Adrenal gland (tissue), 12 donors: ENCODE results near the gene NECTIN4. TPM values are rescaled to one million over a fixed set of nuclear protein-coding genes. Genes with fewer than 3 reads are reported as not detected.

Source experiments
- DNase-seq, 7 donors: peaks; one replicate each; pipeline ENCODE4 v3.0.0-alpha.2; 2019 to 2020
- H3K27ac ChIP-seq, 5 donors: fragments of 200-600 bp; sonication (generic) in 4 of 5; 1 replicate in 3 of 5; 2 replicates in 2 of 5; pipeline versions ENCODE4 v1.5.1 to v1.8.0; 2016 to 2020; ENCODE audit warnings: mild to moderate bottlenecking in 1 of 5
- H3K27me3 ChIP-seq: fragments of 200-600 bp; 2 replicates; pipeline ENCODE4 v1.8.0; 2021
- H3K36me3 ChIP-seq, 2 donors: fragments of 200-600 bp; replicated peaks in 1 of 2; 1 replicate in 1 of 2; 2 replicates in 1 of 2; pipeline versions ENCODE4 v1.5.1 to v1.8.0; 2018 to 2022
- H3K4me1 ChIP-seq, 2 donors: fragments of 200-600 bp; replicated peaks in 1 of 2; 1 replicate in 1 of 2; 2 replicates in 1 of 2; pipeline versions ENCODE4 v1.5.1 to v1.8.0; 2018 to 2021
- H3K4me3 ChIP-seq, 4 donors: fragments of 200-600 bp; sonication (generic) in 3 of 4; one replicate each; pipeline ENCODE4 v1.5.1; 2016 to 2018
- H3K9me3 ChIP-seq, 3 donors: fragments of 200-600 bp; sonication (generic) in 1 of 3; replicated peaks in 1 of 3; 1 replicate in 2 of 3; 2 replicates in 1 of 3; pipeline versions ENCODE4 v1.5.1 to v1.8.0; 2016 to 2021
- POLR2A ChIP-seq, 2 donors: fragments of 450-650 bp; IDR thresholded peaks; one replicate each; pipeline ENCODE4 v1.6.1; 2017; ENCODE audit warnings: antibody characterized with exemption in 2 of 2, mild to moderate bottlenecking in 2 of 2, moderate library complexity in 1 of 2
- WGBS, 4 donors: extraction: QIAGEN DNeasy Blood & Tissue Kit in 2 of 4; methylation state at CpG; one replicate each; pipeline versions ENCODE4 v1.1.5 to v1.1.7; 2013 to 2017; 5-methylcytosine and 5-hydroxymethylcytosine counted together
- intact Hi-C, 2 donors: fragments of 100-400 bp; cut with DNase I; formaldehyde crosslinking; loops; one replicate each; pipeline versions ENCODE4 v1.14.1 to v1.15.0; 2022 to 2023
- polyA plus RNA-seq, 3 donors: library from polyadenylated mRNA; stranded (reverse); fragments of 200-250 nt in 2 of 3; fragments of 350-450 nt in 1 of 3; fragmentation: Illumina TruSeq in 1 of 3; extraction: RNeasy Lipid Tissue Mini Kit (QIAGEN cat#74804) in 1 of 3; gene quantifications; one replicate each; pipeline ENCODE4 v1.2.3, GENCODE V29; 2013 to 2014
- total RNA-seq, 9 donors: library from RNA; depleted of rRNA in 4 of 9; stranded (reverse); fragments of >200 nt in 4 of 9; fragments of 120-200 nt in 1 of 9; fragmentation: NEBNext Ultra II Directional in 1 of 9; extraction: Animal tissue kit (Norgen Biotek cat#: 25700) in 1 of 9; gene quantifications; one replicate each; pipeline versions ENCODE4 v1.1.0 to v1.2.4, GENCODE V29; 2013 to 2023
- TF ChIP-seq, protein P1 (sequence below), 6 experiments: fragments of 450-650 bp in 4 of 6; fragments of 200-600 bp in 2 of 6; sonication (generic) in 1 of 6; IDR thresholded peaks; 1 replicate in 5 of 6; 2 replicates in 1 of 6; pipeline versions ENCODE4 v1.5.1 to v1.8.0; 2016 to 2021; ENCODE audit warnings: antibody characterized with exemption in 6 of 6, mild to moderate bottlenecking in 2 of 6, moderate library complexity in 1 of 6
- donor health status: healthy with polysubstance abuse.
- donor health status: Bipolar disorder and iron deficiency.
- donor health status: DM: yes; HTN: yes; CAD: no.
- donor health status: DM: no; HTN: no; CAD: no.
- donor health status: DM: no; HTN: no; CAD: no.
- donor health status: DM: yes; HTN: yes; CAD: no.

NECTIN4 gene
- total and polyA plus RNA-seq, 12 donors, result 0.06 to 0.10 TPM; not detected in 10

DNA sequence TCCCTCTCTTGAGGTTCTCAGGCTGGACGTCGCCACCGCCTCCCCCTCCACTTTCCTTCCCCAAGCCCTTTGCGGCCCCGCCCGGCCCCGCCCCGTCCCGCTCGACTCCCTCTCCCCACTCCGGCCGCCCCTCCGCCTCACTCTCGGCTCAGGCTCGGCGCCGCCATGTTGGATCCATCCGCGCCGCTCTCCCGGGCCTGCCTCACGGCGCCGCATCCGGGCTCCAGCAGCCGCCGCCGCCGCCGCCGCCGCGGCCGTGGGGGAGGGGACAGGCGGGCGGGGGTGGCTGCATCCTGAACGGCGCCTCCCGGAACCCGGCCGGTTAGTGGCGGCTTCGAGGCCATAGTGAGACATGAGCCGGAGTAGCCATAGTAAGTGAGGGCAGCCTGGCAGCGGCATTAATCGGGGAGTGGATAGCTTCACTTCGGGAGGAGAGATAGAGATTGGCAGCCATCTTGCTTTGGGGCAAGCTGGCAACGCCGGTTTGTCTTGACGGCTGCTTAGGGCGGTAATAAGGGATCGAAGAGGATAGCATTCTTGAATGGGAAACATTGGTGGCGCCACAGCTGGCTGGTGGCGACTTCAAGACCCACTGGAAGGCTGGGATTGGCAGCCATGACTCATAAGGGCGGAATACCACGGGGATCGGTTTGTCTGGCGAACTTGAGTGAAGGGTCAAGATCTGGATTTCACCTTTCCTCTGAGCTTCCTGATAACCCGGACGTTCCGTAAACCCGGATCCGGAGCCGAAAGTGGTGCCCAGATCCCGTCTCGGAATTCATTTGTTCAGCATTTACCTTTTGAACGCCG lies 43.3 kb upstream of the NECTIN4 start, which contains the start of gene DEDD:
TSS of gene DEDD (minus strand) at position 258 of the 810 bp plus-strand sequence. CDS start 8,205 bp downstream, outside the sequence.
- peak; percentile 89 to 98 (median 95) for DNase-seq
- peak in 1 of 2 donors; percentile 64 for TF ChIP-seq POLR2A (IDR thresholded peaks at IDR 0.05)
- TF ChIP-seq, protein P1, sequence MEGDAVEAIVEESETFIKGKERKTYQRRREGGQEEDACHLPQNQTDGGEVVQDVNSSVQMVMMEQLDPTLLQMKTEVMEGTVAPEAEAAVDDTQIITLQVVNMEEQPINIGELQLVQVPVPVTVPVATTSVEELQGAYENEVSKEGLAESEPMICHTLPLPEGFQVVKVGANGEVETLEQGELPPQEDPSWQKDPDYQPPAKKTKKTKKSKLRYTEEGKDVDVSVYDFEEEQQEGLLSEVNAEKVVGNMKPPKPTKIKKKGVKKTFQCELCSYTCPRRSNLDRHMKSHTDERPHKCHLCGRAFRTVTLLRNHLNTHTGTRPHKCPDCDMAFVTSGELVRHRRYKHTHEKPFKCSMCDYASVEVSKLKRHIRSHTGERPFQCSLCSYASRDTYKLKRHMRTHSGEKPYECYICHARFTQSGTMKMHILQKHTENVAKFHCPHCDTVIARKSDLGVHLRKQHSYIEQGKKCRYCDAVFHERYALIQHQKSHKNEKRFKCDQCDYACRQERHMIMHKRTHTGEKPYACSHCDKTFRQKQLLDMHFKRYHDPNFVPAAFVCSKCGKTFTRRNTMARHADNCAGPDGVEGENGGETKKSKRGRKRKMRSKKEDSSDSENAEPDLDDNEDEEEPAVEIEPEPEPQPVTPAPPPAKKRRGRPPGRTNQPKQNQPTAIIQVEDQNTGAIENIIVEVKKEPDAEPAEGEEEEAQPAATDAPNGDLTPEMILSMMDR (IDR thresholded peaks at IDR 0.05), result peak in 1 of 6 experiments; percentile 4
- Histone ChIP-seq H3K27me3 (no peaks in the 10 kb centered on the region), H3K4me3 (peak within 1 kb of the TSS; percentile 37 to 91 (median 76)), H3K9me3 (no peaks in the 10 kb centered on the region), H3K4me1 (peaks cover 16 to 49% of the 10 kb centered on the region in 2 donors), H3K27ac (peak within 1 kb of the TSS; percentile 71 to 99 (median 97)), H3K36me3 (peaks cover 0 to 21% of the 10 kb centered on the region in 2 donors)
- intact Hi-C loops, result no loop called here
- WGBS, 4 donors, result 0 to 1% (median 0%) methylated on average over 24 to 68 of the region's 68 CpGs

DNA sequence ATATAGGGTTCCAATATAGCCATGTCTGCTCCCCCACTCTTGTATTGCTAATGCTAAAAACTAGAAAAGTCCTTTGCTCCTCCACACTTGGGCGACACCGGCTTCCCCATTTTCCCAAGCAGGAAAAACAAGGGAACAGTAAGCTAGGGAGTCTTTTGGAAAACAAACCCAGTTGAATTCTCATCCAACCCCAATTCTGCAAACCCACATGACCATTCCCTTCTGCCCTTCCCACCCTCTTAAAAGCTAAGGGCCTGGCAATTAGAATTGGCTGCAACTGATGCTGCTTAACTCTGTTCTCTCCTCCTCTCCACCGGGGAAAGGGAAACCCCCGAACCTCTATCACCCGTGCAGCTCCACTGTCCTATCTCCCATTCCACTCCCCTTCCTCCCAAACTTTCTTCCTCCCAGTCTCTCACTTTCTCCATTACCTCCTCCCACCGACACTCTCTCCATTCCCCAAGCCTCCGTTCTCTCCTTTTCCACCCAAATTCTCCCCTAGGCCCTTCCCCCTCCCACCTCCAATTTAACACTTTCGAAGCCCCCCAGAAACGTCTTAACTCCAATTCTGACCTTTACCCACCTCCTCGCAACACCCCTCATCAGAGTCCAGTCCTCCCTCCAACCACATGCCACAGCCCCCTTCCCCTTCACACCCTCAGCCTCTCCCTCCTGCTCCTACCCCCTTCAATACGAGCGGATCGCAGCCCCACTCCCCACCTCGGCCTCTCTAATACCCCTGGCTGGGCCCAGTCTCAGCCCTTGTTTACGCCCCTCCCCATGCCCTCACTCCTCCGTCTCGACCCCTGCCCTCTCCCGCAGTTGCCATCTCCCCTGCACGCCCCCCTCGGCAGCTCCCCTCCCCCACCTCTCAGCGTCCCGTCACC lies 42.4 kb upstream of the NECTIN4 start:
- TF ChIP-seq POLR2A (IDR thresholded peaks at IDR 0.05), result peak in 1 of 2 donors; percentile 16
- TF ChIP-seq, protein P1 (IDR thresholded peaks at IDR 0.05), result no peak
- Histone ChIP-seq H3K36me3 (peaks cover 0 to 26% of the 10 kb centered on the region in 2 donors), H3K9me3 (no peaks in the 10 kb centered on the region), H3K27me3 (no peaks in the 10 kb centered on the region), H3K4me1 (peaks cover 16 to 57% of the 10 kb centered on the region in 2 donors), H3K27ac (peak overlapping the region; percentile 71 to 99 (median 97)), H3K4me3 (peak overlapping the region; percentile 37 to 91 (median 76))
- 4% methylated on average over 19 to 22 of the region's 22 CpGs for WGBS, 4 donors
- intact Hi-C loops, result no loop called here
- DNase-seq, result peak in 1 of 7 donors; percentile 50

GRCh38 chr1:161130266-161130665 lies 40.9 kb upstream of the NECTIN4 start:
- Histone ChIP-seq H3K4me3 (no peak overlapping the region), H3K27ac (peak overlapping the region in 1 of 5 donors; percentile 99), H3K9me3 (no peaks in the 10 kb centered on the region), H3K4me1 (peaks cover 16 to 57% of the 10 kb centered on the region in 2 donors), H3K36me3 (peaks cover 0 to 30% of the 10 kb centered on the region in 2 donors), H3K27me3 (no peaks in the 10 kb centered on the region)
- TF ChIP-seq, protein P1 (IDR thresholded peaks at IDR 0.05), result no peak
- no peak for DNase-seq
- 43 to 59% (median 49%) methylated on average over 1 of the region's 1 CpG for WGBS, 4 donors
- intact Hi-C loops, result no loop called here
